SK-N-SH (cell line): Measurements from ENCODE around the gene SURF6.

ENCODE experiments used
- EZH2phosphoT487 ChIP-seq: fragments of 200-600 bp; sonication (generic); IDR thresholded peaks from 2 replicates; pipeline ENCODE4 v1.6.1; 2017; ENCODE audit warnings: low read depth, mixed run types, mild to moderate bottlenecking, antibody characterized with exemption, moderate library complexity, borderline replicate concordance
- GATA2 ChIP-seq: sonication (generic); formaldehyde crosslinking; IDR thresholded peaks from 2 replicates; pipeline ENCODE4 v1.5.0; 2020; ENCODE audit warnings: mild to moderate bottlenecking, missing genetic modification reagents
- JUND ChIP-seq: IDR thresholded peaks from 2 replicates; pipeline ENCODE4 v1.4.0; 2012
- MXI1 ChIP-seq: IDR thresholded peaks from 2 replicates; pipeline ENCODE4 v1.6.1; 2012; ENCODE audit warnings: mild to moderate bottlenecking, low read depth, low read length, improper control_type of control experiment
- SMC3 ChIP-seq: IDR thresholded peaks from 2 replicates; pipeline ENCODE4 v1.6.1; 2012; ENCODE audit warnings: low read depth, low read length, improper control_type of control experiment
- TAF1 ChIP-seq: IDR thresholded peaks from 2 replicates; pipeline ENCODE4 v1.6.1; 2012; ENCODE audit warnings: low read depth, mild to moderate bottlenecking, low read length, moderate library complexity, borderline replicate concordance
- TEAD4 ChIP-seq: IDR thresholded peaks from 2 replicates; pipeline ENCODE4 v1.4.0; 2012; ENCODE audit warnings: mild to moderate bottlenecking, borderline replicate concordance; ENCODE audit not compliant: insufficient read depth
- TF ChIP-seq, protein P1 (sequence below): IDR thresholded peaks from 2 replicates; pipeline ENCODE4 v1.4.0; 2012; ENCODE audit warnings: low read depth, borderline replicate concordance
- TF ChIP-seq, protein P2 (sequence below): IDR thresholded peaks from 2 replicates; pipeline ENCODE4 v1.4.0; 2012; ENCODE audit warnings: low read depth
- TF ChIP-seq, protein P3 (sequence below): IDR thresholded peaks from 2 replicates; pipeline ENCODE4 v1.6.1; 2012; ENCODE audit warnings: mild to moderate bottlenecking, low read depth, low read length, moderate library complexity
- TF ChIP-seq, protein P4 (sequence below): fragments of 200-600 bp; sonication (generic); IDR thresholded peaks from 2 replicates; pipeline ENCODE4 v1.6.1; 2017; ENCODE audit warnings: antibody characterized with exemption, mild to moderate bottlenecking, moderate library complexity

DNA sequence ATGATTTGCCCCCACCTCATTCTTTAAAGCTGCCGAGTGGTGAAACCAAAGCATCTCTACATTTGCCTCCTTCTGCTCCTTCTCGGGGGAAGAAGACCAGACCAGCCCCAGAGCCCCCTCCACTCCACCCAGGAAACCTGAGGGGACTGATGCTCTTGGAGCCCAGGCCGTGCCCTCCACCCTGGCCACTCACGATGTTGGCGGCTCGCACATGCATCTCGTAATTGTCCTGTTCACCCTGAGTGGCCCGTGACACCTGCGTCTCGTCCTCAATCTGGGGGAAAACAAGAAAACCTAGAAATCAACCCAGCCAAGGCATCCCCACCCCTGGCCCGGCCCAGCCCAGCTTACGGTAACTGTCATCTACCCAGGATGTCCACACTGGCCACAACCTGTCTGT lies 9.0 kb upstream of the SURF6 start:
- TF ChIP-seq, protein P1, sequence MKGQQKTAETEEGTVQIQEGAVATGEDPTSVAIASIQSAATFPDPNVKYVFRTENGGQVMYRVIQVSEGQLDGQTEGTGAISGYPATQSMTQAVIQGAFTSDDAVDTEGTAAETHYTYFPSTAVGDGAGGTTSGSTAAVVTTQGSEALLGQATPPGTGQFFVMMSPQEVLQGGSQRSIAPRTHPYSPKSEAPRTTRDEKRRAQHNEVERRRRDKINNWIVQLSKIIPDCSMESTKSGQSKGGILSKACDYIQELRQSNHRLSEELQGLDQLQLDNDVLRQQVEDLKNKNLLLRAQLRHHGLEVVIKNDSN, result no peak
- TF ChIP-seq JUND, result no peak
- no peak for TF ChIP-seq GATA2
- TF ChIP-seq, protein P2, sequence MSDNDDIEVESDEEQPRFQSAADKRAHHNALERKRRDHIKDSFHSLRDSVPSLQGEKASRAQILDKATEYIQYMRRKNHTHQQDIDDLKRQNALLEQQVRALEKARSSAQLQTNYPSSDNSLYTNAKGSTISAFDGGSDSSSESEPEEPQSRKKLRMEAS, result no peak
- TF ChIP-seq, protein P3, sequence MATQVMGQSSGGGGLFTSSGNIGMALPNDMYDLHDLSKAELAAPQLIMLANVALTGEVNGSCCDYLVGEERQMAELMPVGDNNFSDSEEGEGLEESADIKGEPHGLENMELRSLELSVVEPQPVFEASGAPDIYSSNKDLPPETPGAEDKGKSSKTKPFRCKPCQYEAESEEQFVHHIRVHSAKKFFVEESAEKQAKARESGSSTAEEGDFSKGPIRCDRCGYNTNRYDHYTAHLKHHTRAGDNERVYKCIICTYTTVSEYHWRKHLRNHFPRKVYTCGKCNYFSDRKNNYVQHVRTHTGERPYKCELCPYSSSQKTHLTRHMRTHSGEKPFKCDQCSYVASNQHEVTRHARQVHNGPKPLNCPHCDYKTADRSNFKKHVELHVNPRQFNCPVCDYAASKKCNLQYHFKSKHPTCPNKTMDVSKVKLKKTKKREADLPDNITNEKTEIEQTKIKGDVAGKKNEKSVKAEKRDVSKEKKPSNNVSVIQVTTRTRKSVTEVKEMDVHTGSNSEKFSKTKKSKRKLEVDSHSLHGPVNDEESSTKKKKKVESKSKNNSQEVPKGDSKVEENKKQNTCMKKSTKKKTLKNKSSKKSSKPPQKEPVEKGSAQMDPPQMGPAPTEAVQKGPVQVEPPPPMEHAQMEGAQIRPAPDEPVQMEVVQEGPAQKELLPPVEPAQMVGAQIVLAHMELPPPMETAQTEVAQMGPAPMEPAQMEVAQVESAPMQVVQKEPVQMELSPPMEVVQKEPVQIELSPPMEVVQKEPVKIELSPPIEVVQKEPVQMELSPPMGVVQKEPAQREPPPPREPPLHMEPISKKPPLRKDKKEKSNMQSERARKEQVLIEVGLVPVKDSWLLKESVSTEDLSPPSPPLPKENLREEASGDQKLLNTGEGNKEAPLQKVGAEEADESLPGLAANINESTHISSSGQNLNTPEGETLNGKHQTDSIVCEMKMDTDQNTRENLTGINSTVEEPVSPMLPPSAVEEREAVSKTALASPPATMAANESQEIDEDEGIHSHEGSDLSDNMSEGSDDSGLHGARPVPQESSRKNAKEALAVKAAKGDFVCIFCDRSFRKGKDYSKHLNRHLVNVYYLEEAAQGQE, result no peak
- TF ChIP-seq TAF1, result no peak
- TF ChIP-seq, protein P4, sequence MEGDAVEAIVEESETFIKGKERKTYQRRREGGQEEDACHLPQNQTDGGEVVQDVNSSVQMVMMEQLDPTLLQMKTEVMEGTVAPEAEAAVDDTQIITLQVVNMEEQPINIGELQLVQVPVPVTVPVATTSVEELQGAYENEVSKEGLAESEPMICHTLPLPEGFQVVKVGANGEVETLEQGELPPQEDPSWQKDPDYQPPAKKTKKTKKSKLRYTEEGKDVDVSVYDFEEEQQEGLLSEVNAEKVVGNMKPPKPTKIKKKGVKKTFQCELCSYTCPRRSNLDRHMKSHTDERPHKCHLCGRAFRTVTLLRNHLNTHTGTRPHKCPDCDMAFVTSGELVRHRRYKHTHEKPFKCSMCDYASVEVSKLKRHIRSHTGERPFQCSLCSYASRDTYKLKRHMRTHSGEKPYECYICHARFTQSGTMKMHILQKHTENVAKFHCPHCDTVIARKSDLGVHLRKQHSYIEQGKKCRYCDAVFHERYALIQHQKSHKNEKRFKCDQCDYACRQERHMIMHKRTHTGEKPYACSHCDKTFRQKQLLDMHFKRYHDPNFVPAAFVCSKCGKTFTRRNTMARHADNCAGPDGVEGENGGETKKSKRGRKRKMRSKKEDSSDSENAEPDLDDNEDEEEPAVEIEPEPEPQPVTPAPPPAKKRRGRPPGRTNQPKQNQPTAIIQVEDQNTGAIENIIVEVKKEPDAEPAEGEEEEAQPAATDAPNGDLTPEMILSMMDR, result no peak
- no peak for TF ChIP-seq EZH2phosphoT487
- TF ChIP-seq TEAD4, result no peak
- TF ChIP-seq MXI1, result no peak
- no peak for TF ChIP-seq SMC3
